IMR-90 (cell line): Measurements from ENCODE around the gene FUT2. TPM values are rescaled to one million over a fixed set of nuclear protein-coding genes. Genes with fewer than 3 reads are reported as not detected.

Experiments used
- ATAC-seq: fragments of 200-7000 bp; cut with Tn5 transposase; 2 replicates; pipeline ENCODE4 v1.9.1; 2020; ENCODE audit warnings: low read depth, mild to moderate bottlenecking, moderate library complexity
- BruUV-seq: library from RNA; stranded (reverse); fragments of 400-500 nt; replicated peaks from 2 replicates; lab custom pipeline; 2021; lab: Mats Ljungman, UMichigan
- CTCF ChIA-PET: fragments of 300-600 bp; formaldehyde crosslinking; extraction: SDS; loops from one replicate; lab custom pipeline; 2021; ENCODE audit warnings: antibody characterized with exemption; lab: Yijun Ruan, JAX
- POLR2A ChIA-PET: fragments of 300-600 bp; sonication (Branson Sonifier 250); formaldehyde crosslinking; loops from one replicate; lab custom pipeline; 2022; ENCODE audit warnings: antibody characterized with exemption; ENCODE audit not compliant: unreplicated experiment; lab: Charles Lee
- DNase-seq: peaks from one replicate; pipeline ENCODE4 v3.0.0; 2013
- H2AFZ ChIP-seq: replicated peaks from 2 replicates; pipeline ENCODE3; 2013; ENCODE audit warnings: low read length, mild to moderate bottlenecking; ENCODE audit not compliant: poor library complexity
- H2AK5ac ChIP-seq: 2 replicates; pipeline ENCODE4 v1.6.1; 2013; ENCODE audit warnings: low read depth, low read length, inconsistent platforms
- H2AK9ac ChIP-seq: replicated peaks from 2 replicates; pipeline ENCODE3; 2013; ENCODE audit warnings: mild to moderate bottlenecking, low read depth, low read length, moderate library complexity; ENCODE audit not compliant: poor library complexity
- H2BK120ac ChIP-seq: 2 replicates; pipeline ENCODE4 v1.6.1; 2013; ENCODE audit warnings: low read depth, low read length, inconsistent platforms
- H2BK15ac ChIP-seq: 3 replicates; pipeline ENCODE4 v1.6.1; 2013; ENCODE audit warnings: low read depth, low read length, inconsistent platforms
- H2BK20ac ChIP-seq: 2 replicates; pipeline ENCODE4 v1.6.1; 2013; ENCODE audit warnings: low read depth, mild to moderate bottlenecking, inconsistent platforms, low read length, moderate library complexity
- H2BK5ac ChIP-seq: 2 replicates; pipeline ENCODE4 v1.6.1; 2013; ENCODE audit warnings: mild to moderate bottlenecking, low read depth, low read length, inconsistent platforms; ENCODE audit not compliant: poor library complexity, severe bottlenecking
- H3K14ac ChIP-seq: replicated peaks from 2 replicates; pipeline ENCODE4 v1.6.1; 2013; ENCODE audit warnings: low read depth, low read length, inconsistent platforms
- H3K18ac ChIP-seq: 2 replicates; pipeline ENCODE4 v1.6.1; 2013; ENCODE audit warnings: low read depth, low read length, control low read depth
- H3K23ac ChIP-seq: 2 replicates; pipeline ENCODE4 v1.6.1; 2013; ENCODE audit warnings: low read depth, low read length, inconsistent platforms
- H3K27ac ChIP-seq: 2 replicates; pipeline ENCODE4 v1.5.1; 2013; ENCODE audit warnings: mild to moderate bottlenecking, control low read depth, low read length; ENCODE audit not compliant: insufficient read depth
- H3K27me3 ChIP-seq: 2 replicates; pipeline ENCODE4 v1.6.1; 2013; ENCODE audit warnings: low read length; ENCODE audit not compliant: control insufficient read depth, insufficient read depth
- H3K36me3 ChIP-seq: 2 replicates; pipeline ENCODE4 v1.6.1; 2013; ENCODE audit warnings: low read length, mixed read lengths; ENCODE audit not compliant: control insufficient read depth, insufficient read depth
- H3K4ac ChIP-seq: 2 replicates; pipeline ENCODE4 v1.6.1; 2013; ENCODE audit warnings: low read depth, low read length, inconsistent platforms
- H3K4me1 ChIP-seq: 2 replicates; pipeline ENCODE4 v1.6.1; 2013; ENCODE audit warnings: low read length, mixed read lengths; ENCODE audit not compliant: control insufficient read depth, insufficient read depth
- H3K4me2 ChIP-seq: 2 replicates; pipeline ENCODE4 v1.6.1; 2013; ENCODE audit warnings: low read depth, mild to moderate bottlenecking, control low read depth, low read length, moderate library complexity
- H3K4me3 ChIP-seq: 2 replicates; pipeline ENCODE4 v1.5.1; 2013; ENCODE audit warnings: low read depth, mild to moderate bottlenecking, control low read depth, low read length, moderate library complexity; ENCODE audit not compliant: insufficient read depth
- H3K56ac ChIP-seq: 2 replicates; pipeline ENCODE4 v1.6.1; 2013; ENCODE audit warnings: low read length, inconsistent platforms; ENCODE audit not compliant: insufficient read depth; ENCODE audit errors: extremely low read depth
- H3K79me1 ChIP-seq, 2 experiments: 2 replicates each; pipeline ENCODE4 v1.6.1; 2013; ENCODE audit warnings: low read length in 2 of 2, inconsistent platforms in 1 of 2, low read depth in 1 of 2
- H3K9ac ChIP-seq: 2 replicates; pipeline ENCODE4 v1.6.1; 2013; ENCODE audit warnings: low read depth, low read length, control low read depth
- H3K9me1 ChIP-seq: 2 replicates; pipeline ENCODE4 v1.6.1; 2013; ENCODE audit warnings: low read length, inconsistent platforms; ENCODE audit not compliant: insufficient read depth
- H3K9me3 ChIP-seq: 2 replicates; pipeline ENCODE4 v1.6.1; 2013; ENCODE audit warnings: low read length; ENCODE audit not compliant: control insufficient read depth, insufficient read depth
- H4K20me1 ChIP-seq: 2 replicates; pipeline ENCODE4 v1.6.1; 2013; ENCODE audit warnings: low read length, inconsistent platforms; ENCODE audit not compliant: insufficient read depth
- H4K5ac ChIP-seq: 2 replicates; pipeline ENCODE4 v1.6.1; 2013; ENCODE audit warnings: mild to moderate bottlenecking, low read depth, low read length, control low read depth
- H4K8ac ChIP-seq, 2 experiments: 2 replicates each; pipeline ENCODE4 v1.6.1; 2013; ENCODE audit warnings: low read depth in 2 of 2, low read length in 2 of 2, control low read depth in 1 of 2, inconsistent platforms in 1 of 2
- H4K91ac ChIP-seq: 2 replicates; pipeline ENCODE4 v1.6.1; 2013; ENCODE audit warnings: low read depth, low read length, inconsistent platforms; ENCODE audit not compliant: insufficient read depth
- CEBPB ChIP-seq: IDR thresholded peaks from 2 replicates; pipeline ENCODE4 v1.6.1; 2012; ENCODE audit warnings: low read depth, low read length, improper control_type of control experiment
- FOS ChIP-seq: fragments of 150-350 bp; IDR thresholded peaks from 2 replicates; pipeline ENCODE4 v1.6.1; 2016; ENCODE audit warnings: low read depth, low read length
- MAFK ChIP-seq: IDR thresholded peaks from 2 replicates; pipeline ENCODE4 v1.6.1; 2012; ENCODE audit warnings: low read depth, low read length, improper control_type of control experiment
- MAZ ChIP-seq: IDR thresholded peaks from 2 replicates; pipeline ENCODE4 v1.6.1; 2012; ENCODE audit warnings: low read depth, mild to moderate bottlenecking, low read length, improper control_type of control experiment, moderate library complexity, borderline replicate concordance
- MXI1 ChIP-seq: IDR thresholded peaks from 2 replicates; pipeline ENCODE4 v1.6.1; 2012; ENCODE audit warnings: low read depth, mild to moderate bottlenecking, low read length, moderate library complexity, borderline replicate concordance
- NFE2L2 ChIP-seq: fragments of 150-350 bp; IDR thresholded peaks from 2 replicates; pipeline ENCODE4 v1.6.1; 2016; ENCODE audit warnings: low read depth, mild to moderate bottlenecking, low read length
- POLR2A ChIP-seq: IDR thresholded peaks from 2 replicates; pipeline ENCODE4 v1.6.1; 2012; ENCODE audit warnings: mild to moderate bottlenecking, low read depth, low read length
- RCOR1 ChIP-seq: IDR thresholded peaks from 2 replicates; pipeline ENCODE4 v1.6.1; 2012; ENCODE audit warnings: mild to moderate bottlenecking, low read length, improper control_type of control experiment; ENCODE audit not compliant: insufficient replicate concordance
- RFX5 ChIP-seq: IDR thresholded peaks from 2 replicates; pipeline ENCODE4 v1.8.0; 2012; ENCODE audit warnings: low read depth, mild to moderate bottlenecking, low read length, moderate library complexity
- SMC3 ChIP-seq: fragments of 150-350 bp; IDR thresholded peaks from 2 replicates; pipeline ENCODE4 v1.6.1; 2016; ENCODE audit warnings: low read depth, mild to moderate bottlenecking, antibody characterized with exemption, low read length, moderate library complexity
- WGBS, 2 experiments: methylation state at CpG; one replicate each; pipeline versions ENCODE4 v1.1.5 to v1.1.7; 2013; ENCODE audit warnings: missing lambda C conversion rate in 2 of 2; ENCODE audit not compliant: insufficient read length in 1 of 2; ENCODE audit errors: extremely low coverage in 2 of 2; 5-methylcytosine and 5-hydroxymethylcytosine counted together
- dilution Hi-C: fragments of 300-500 bp; cut with HindIII; formaldehyde crosslinking; loops from one replicate; pipeline ENCODE4 v1.14.3; 2018; ENCODE audit warnings: low sequenced_read_pairs; ENCODE audit not compliant: unreplicated experiment
- in situ Hi-C: fragments of 300-500 bp; cut with MboI; formaldehyde crosslinking; loops from 3 replicates; pipeline ENCODE4 v1.14.3; 2019; ENCODE audit warnings: low sequenced_read_pairs, inconsistent platforms, mixed read lengths
- intact Hi-C: fragments of 100-400 bp; cut with micrococcal nuclease; formaldehyde crosslinking; loops from 2 replicates; pipeline ENCODE4 v1.10.0; 2022
- polyA plus RNA-seq, 3 experiments: library from polyadenylated mRNA; depleted of rRNA; stranded (reverse); fragments of >200 nt; gene quantifications; 2 replicates each; pipeline ENCODE4 v1.2.3, GENCODE V29; 2012; ENCODE audit warnings: low replicate concordance in 1 of 3
- total RNA-seq: library from RNA; depleted of rRNA; stranded (reverse); fragments of >200 nt; gene quantifications from 2 replicates; pipeline ENCODE4 v1.2.3, GENCODE V29; 2012
- TF ChIP-seq, protein P1 (sequence below): fragments of 150-350 bp; IDR thresholded peaks from 2 replicates; pipeline ENCODE4 v1.6.1; 2017; ENCODE audit warnings: mild to moderate bottlenecking, antibody characterized with exemption, low read length, low read depth
- TF ChIP-seq, protein P2 (sequence below): fragments of 150-350 bp; IDR thresholded peaks from 2 replicates; pipeline ENCODE4 v1.6.1; 2016; ENCODE audit warnings: low read depth, mild to moderate bottlenecking, low read length, moderate library complexity, borderline replicate concordance
- TF ChIP-seq, protein P3 (sequence below): conservative IDR thresholded peaks from 2 replicates; pipeline ENCODE4 v1.5.1; 2012; ENCODE audit warnings: mild to moderate bottlenecking, low read depth, low read length, improper control_type of control experiment

Gene FUT2
- total and polyA plus RNA-seq, 2 of the 4 experiments (the other 2 are of a cell fraction): not detected

DNA sequence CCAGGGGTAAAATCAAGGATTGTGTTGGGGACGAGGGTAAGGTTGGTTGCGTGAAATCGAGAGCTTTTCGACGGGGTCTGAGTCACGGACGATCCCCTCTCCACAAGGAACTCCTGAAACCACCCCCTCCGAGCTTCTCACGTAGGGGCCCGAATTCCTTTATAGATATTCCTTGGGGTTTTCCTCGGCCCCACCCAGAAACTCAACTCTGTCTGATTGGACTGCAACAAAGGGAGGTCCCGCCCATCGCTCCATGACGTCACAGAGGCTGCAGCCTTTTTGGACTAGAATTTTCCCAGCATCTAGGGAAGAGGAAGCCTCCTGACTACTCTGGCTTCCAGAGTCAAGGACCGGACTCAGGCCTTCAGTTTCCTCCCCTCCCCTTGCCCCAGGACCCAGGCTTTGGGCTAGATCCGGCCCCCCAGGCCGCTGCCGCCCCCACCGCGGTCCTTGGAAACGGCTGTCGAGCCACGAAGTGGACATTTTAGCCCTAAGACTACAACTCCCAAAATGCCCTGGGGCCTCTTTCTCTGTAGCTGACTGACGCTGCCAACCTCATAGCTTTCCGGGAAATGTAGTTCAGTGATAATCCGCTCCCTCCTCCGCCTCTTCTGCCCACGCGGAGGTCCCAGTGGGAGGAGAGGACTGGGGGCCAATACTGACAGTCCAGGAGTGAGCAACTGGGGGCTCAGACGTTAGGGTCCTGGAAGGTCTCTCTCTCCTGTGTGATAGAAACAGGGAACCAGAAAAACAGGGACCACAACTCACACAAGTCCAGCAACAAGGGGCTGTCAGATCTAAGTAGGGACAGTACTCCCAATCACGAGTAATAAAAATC, 51.2 kb downstream of the FUT2 start, which contains the start of gene IZUMO1:
Gene IZUMO1 (minus strand): TSS at position 172 of the 838 bp plus-strand sequence. CDS start 1,050 bp downstream, outside the sequence.
- H3K9ac ChIP-seq: 0 out of 2 replicates have a peak within 1 kb of the TSS, but pooled peaks have one; percentile 5
- TF ChIP-seq RFX5: no peak
- no peak for TF ChIP-seq SMC3
- TF ChIP-seq MAZ: no peak
- TF ChIP-seq, protein P1, sequence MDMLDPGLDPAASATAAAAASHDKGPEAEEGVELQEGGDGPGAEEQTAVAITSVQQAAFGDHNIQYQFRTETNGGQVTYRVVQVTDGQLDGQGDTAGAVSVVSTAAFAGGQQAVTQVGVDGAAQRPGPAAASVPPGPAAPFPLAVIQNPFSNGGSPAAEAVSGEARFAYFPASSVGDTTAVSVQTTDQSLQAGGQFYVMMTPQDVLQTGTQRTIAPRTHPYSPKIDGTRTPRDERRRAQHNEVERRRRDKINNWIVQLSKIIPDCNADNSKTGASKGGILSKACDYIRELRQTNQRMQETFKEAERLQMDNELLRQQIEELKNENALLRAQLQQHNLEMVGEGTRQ: no peak
- no peak for TF ChIP-seq MAFK
- no peak for TF ChIP-seq CEBPB
- TF ChIP-seq FOS: no peak
- TF ChIP-seq NFE2L2: no peak
- TF ChIP-seq RCOR1: no peak
- TF ChIP-seq POLR2A: no peak
- no peak for TF ChIP-seq MXI1
- TF ChIP-seq, protein P2, sequence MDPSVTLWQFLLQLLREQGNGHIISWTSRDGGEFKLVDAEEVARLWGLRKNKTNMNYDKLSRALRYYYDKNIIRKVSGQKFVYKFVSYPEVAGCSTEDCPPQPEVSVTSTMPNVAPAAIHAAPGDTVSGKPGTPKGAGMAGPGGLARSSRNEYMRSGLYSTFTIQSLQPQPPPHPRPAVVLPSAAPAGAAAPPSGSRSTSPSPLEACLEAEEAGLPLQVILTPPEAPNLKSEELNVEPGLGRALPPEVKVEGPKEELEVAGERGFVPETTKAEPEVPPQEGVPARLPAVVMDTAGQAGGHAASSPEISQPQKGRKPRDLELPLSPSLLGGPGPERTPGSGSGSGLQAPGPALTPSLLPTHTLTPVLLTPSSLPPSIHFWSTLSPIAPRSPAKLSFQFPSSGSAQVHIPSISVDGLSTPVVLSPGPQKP: no peak
- TF ChIP-seq, protein P3, sequence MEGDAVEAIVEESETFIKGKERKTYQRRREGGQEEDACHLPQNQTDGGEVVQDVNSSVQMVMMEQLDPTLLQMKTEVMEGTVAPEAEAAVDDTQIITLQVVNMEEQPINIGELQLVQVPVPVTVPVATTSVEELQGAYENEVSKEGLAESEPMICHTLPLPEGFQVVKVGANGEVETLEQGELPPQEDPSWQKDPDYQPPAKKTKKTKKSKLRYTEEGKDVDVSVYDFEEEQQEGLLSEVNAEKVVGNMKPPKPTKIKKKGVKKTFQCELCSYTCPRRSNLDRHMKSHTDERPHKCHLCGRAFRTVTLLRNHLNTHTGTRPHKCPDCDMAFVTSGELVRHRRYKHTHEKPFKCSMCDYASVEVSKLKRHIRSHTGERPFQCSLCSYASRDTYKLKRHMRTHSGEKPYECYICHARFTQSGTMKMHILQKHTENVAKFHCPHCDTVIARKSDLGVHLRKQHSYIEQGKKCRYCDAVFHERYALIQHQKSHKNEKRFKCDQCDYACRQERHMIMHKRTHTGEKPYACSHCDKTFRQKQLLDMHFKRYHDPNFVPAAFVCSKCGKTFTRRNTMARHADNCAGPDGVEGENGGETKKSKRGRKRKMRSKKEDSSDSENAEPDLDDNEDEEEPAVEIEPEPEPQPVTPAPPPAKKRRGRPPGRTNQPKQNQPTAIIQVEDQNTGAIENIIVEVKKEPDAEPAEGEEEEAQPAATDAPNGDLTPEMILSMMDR: no peak

More for the DNA sequence above, 51.2 kb downstream of the FUT2 start, which contains the start of gene IZUMO1:
- peak within 1 kb of the TSS; percentile 50 for H3K4me3 ChIP-seq
- no peaks in the 10 kb centered on the region for H3K9me3 ChIP-seq
- peak; percentile 97 for ATAC-seq
- H3K36me3 ChIP-seq: no peaks in the 10 kb centered on the region
- POLR2A ChIA-PET: no interaction called here
- peak; percentile 90 for DNase-seq
- H2BK120ac ChIP-seq: peak within 1 kb of the TSS; percentile 58
- H2AK9ac ChIP-seq: peak within 1 kb of the TSS; percentile 79
- H2AK5ac ChIP-seq: peak within 1 kb of the TSS; percentile 40
- H3K27me3 ChIP-seq: peaks cover 10% of the 10 kb centered on the region
- H4K20me1 ChIP-seq: no peaks in the 10 kb centered on the region
- H3K56ac ChIP-seq: no peak within 1 kb of the TSS; the same call in 1 of the 2 replicates
- peak within 1 kb of the TSS; percentile 96 for H2AFZ ChIP-seq
- no peaks in the 10 kb centered on the region for H3K4me1 ChIP-seq
- WGBS, 2 experiments: 0% methylated on average over 3 of the region's 31 CpGs; no CpG with 5 or more reads in 1 of the 2 experiments
- peak within 1 kb of the TSS; percentile 53 for H3K14ac ChIP-seq
- peak within 1 kb of the TSS; percentile 79 for H3K4ac ChIP-seq
- no peak within 1 kb of the TSS for H3K18ac ChIP-seq
- H2BK5ac ChIP-seq: peak within 1 kb of the TSS; percentile 41
- peak within 1 kb of the TSS; percentile 41; the same call in 1 of the 2 replicates for H2BK20ac ChIP-seq
- dilution Hi-C loops: no loop called here
- peak within 1 kb of the TSS; percentile 28 to 99; a peak in 3 of 4 replicates for H4K8ac ChIP-seq
- H3K79me1 ChIP-seq: no peaks in the 10 kb centered on the region
- no peak within 1 kb of the TSS; the same call in 2 of the 3 replicates for H2BK15ac ChIP-seq
- H4K91ac ChIP-seq: 0 out of 2 replicates have a peak within 1 kb of the TSS, but pooled peaks have one; percentile 17
- in situ Hi-C loops: no loop called here
- no peaks in the 10 kb centered on the region for H3K9me1 ChIP-seq
- H3K4me2 ChIP-seq: peak within 1 kb of the TSS; percentile 66
- CTCF ChIA-PET: interaction anchor here (1.1 kb wide), 1 partner anchor 12 kb away, joined by 3 read pairs; no protein-coding TSS in a partner anchor
- intact Hi-C loops: no loop called here
- BruUV-seq: no TSS peak
- H4K5ac ChIP-seq: peak within 1 kb of the TSS; percentile 32
- H3K23ac ChIP-seq: 0 out of 2 replicates have a peak within 1 kb of the TSS, but pooled peaks have one; percentile 19
- peak within 1 kb of the TSS; percentile 23; the same call in 1 of the 2 replicates for H3K27ac ChIP-seq
